ENCODE data around the gene LYST. TPM values are rescaled to one million over a fixed set of nuclear protein-coding genes. Genes with fewer than 3 reads are reported as not detected.

The LYST gene
- total and polyA plus RNA-seq, 2 donors: 25.7 to 67.4 TPM

- peaks cover 0 to 21% of the 10 kb centered on the region in 2 donors for H3K36me3 ChIP-seq (ENCODE audit: control insufficient read depth in 2 of 2, insufficient read depth in 2 of 2, low read length in 1 of 2)
- H3K4me1 ChIP-seq (ENCODE audit: control insufficient read depth in 2 of 2, insufficient read depth in 2 of 2, low read length in 2 of 2): peaks cover 3 to 43% of the 10 kb centered on the region in 2 donors
- no peak for DNase-seq (ENCODE audit: low read depth in 6 of 9, low spot score in 9 of 9)
- peak overlapping the region in 1 of 2 donors; percentile 45 for H3K27ac ChIP-seq (ENCODE audit: low read depth in 1 of 2, low read length in 1 of 2)
- WGBS: 91% methylated on average over 3 of the region's 3 CpGs
- H3K9me3 ChIP-seq (ENCODE audit: control insufficient read depth in 2 of 2, insufficient read depth in 1 of 2, low read length in 1 of 2): no peaks in the 10 kb centered on the region
- H3K27me3 ChIP-seq (ENCODE audit: control insufficient read depth in 2 of 2, insufficient read depth in 1 of 2, low read length in 1 of 2): no peaks in the 10 kb centered on the region
- no peak overlapping the region for H3K4me3 ChIP-seq (ENCODE audit: low read length in 2 of 2)
Observed at GRCh38 chr1:235844776-235845175, 21.9 kb downstream of the LYST start.

- Histone ChIP-seq H3K4me3 (ENCODE audit: low read length in 2 of 2) (no peak overlapping the region), H3K4me1 (ENCODE audit: control insufficient read depth in 2 of 2, insufficient read depth in 2 of 2, low read length in 2 of 2) (peaks cover 3 to 43% of the 10 kb centered on the region in 2 donors), H3K36me3 (ENCODE audit: control insufficient read depth in 2 of 2, insufficient read depth in 2 of 2, low read length in 1 of 2) (peaks cover 0 to 25% of the 10 kb centered on the region in 2 donors), H3K27me3 (ENCODE audit: control insufficient read depth in 2 of 2, insufficient read depth in 1 of 2, low read length in 1 of 2) (no peaks in the 10 kb centered on the region), H3K9me3 (ENCODE audit: control insufficient read depth in 2 of 2, insufficient read depth in 1 of 2, low read length in 1 of 2) (no peaks in the 10 kb centered on the region), H3K27ac (ENCODE audit: low read depth in 1 of 2, low read length in 1 of 2) (no peak overlapping the region)
- DNase-seq (ENCODE audit: low read depth in 6 of 9, low spot score in 9 of 9): peak in 2 of 9 donors; percentile 32 to 64
- 70% methylated on average over 2 of the region's 2 CpGs for WGBS
Observed at GRCh38 chr1:235843461-235843961, 23.2 kb downstream of the LYST start.

GRCh38 chr1:235841938-235842545 lies 24.7 kb downstream of the LYST start:
- peaks cover 3 to 40% of the 10 kb centered on the region in 2 donors for H3K4me1 ChIP-seq (ENCODE audit: control insufficient read depth in 2 of 2, insufficient read depth in 2 of 2, low read length in 2 of 2)
- 96% methylated on average over 1 of the region's 1 CpG for WGBS
- H3K27ac ChIP-seq (ENCODE audit: low read depth in 1 of 2, low read length in 1 of 2): no peak overlapping the region
- no peaks in the 10 kb centered on the region for H3K9me3 ChIP-seq (ENCODE audit: control insufficient read depth in 2 of 2, insufficient read depth in 1 of 2, low read length in 1 of 2)
- no peaks in the 10 kb centered on the region for H3K27me3 ChIP-seq (ENCODE audit: control insufficient read depth in 2 of 2, insufficient read depth in 1 of 2, low read length in 1 of 2)
- no peak for DNase-seq (ENCODE audit: low read depth in 6 of 9, low spot score in 9 of 9)
- peaks cover 0 to 32% of the 10 kb centered on the region in 2 donors for H3K36me3 ChIP-seq (ENCODE audit: control insufficient read depth in 2 of 2, insufficient read depth in 2 of 2, low read length in 1 of 2)
- H3K4me3 ChIP-seq (ENCODE audit: low read length in 2 of 2): no peak overlapping the region

- DNase-seq (ENCODE audit: low read depth in 6 of 9, low spot score in 9 of 9): no peak
- 88% methylated on average over 1 of the region's 1 CpG for WGBS
Observed at GRCh38 chr1:235838021-235838420, 28.7 kb downstream of the LYST start.

GRCh38 chr1:235835226-235835625 lies 31.5 kb downstream of the LYST start:
- Histone ChIP-seq H3K4me1 (ENCODE audit: control insufficient read depth in 2 of 2, insufficient read depth in 2 of 2, low read length in 2 of 2) (peaks cover 0 to 6% of the 10 kb centered on the region in 2 donors), H3K27me3 (ENCODE audit: control insufficient read depth in 2 of 2, insufficient read depth in 1 of 2, low read length in 1 of 2) (no peaks in the 10 kb centered on the region), H3K27ac (ENCODE audit: low read depth in 1 of 2, low read length in 1 of 2) (peak overlapping the region in 1 of 2 donors; percentile 8), H3K9me3 (ENCODE audit: control insufficient read depth in 2 of 2, insufficient read depth in 1 of 2, low read length in 1 of 2) (no peaks in the 10 kb centered on the region), H3K4me3 (ENCODE audit: low read length in 2 of 2) (no peak overlapping the region), H3K36me3 (ENCODE audit: control insufficient read depth in 2 of 2, insufficient read depth in 2 of 2, low read length in 1 of 2) (peaks cover 4 to 42% of the 10 kb centered on the region in 2 donors)
- 88% methylated on average over 4 of the region's 4 CpGs for WGBS
- no peak for DNase-seq (ENCODE audit: low read depth in 6 of 9, low spot score in 9 of 9)

More at GRCh38 chr1:235838021-235838420, 28.7 kb downstream of the LYST start:
- H3K27me3 ChIP-seq (ENCODE audit: control insufficient read depth in 2 of 2, insufficient read depth in 1 of 2, low read length in 1 of 2): no peaks in the 10 kb centered on the region
- H3K4me1 ChIP-seq (ENCODE audit: control insufficient read depth in 2 of 2, insufficient read depth in 2 of 2, low read length in 2 of 2): peaks cover 3 to 23% of the 10 kb centered on the region in 2 donors
- H3K27ac ChIP-seq (ENCODE audit: low read depth in 1 of 2, low read length in 1 of 2): no peak overlapping the region
- H3K4me3 ChIP-seq (ENCODE audit: low read length in 2 of 2): no peak overlapping the region
- H3K9me3 ChIP-seq (ENCODE audit: control insufficient read depth in 2 of 2, insufficient read depth in 1 of 2, low read length in 1 of 2): no peaks in the 10 kb centered on the region
- H3K36me3 ChIP-seq (ENCODE audit: control insufficient read depth in 2 of 2, insufficient read depth in 2 of 2, low read length in 1 of 2): peaks cover 0 to 34% of the 10 kb centered on the region in 2 donors

- DNase-seq (ENCODE audit: low read depth in 6 of 9, low spot score in 9 of 9): no peak
Observed at GRCh38 chr1:235834620-235835019, 32.1 kb downstream of the LYST start.

GRCh38 chr1:235832011-235832410 lies 34.7 kb downstream of the LYST start:
- Histone ChIP-seq H3K9me3 (ENCODE audit: control insufficient read depth in 2 of 2, insufficient read depth in 1 of 2, low read length in 1 of 2) (no peaks in the 10 kb centered on the region), H3K4me1 (ENCODE audit: control insufficient read depth in 2 of 2, insufficient read depth in 2 of 2, low read length in 2 of 2) (peaks cover 0 to 4% of the 10 kb centered on the region in 2 donors), H3K27ac (ENCODE audit: low read depth in 1 of 2, low read length in 1 of 2) (no peak overlapping the region), H3K27me3 (ENCODE audit: control insufficient read depth in 2 of 2, insufficient read depth in 1 of 2, low read length in 1 of 2) (no peaks in the 10 kb centered on the region), H3K4me3 (ENCODE audit: low read length in 2 of 2) (no peak overlapping the region), H3K36me3 (ENCODE audit: control insufficient read depth in 2 of 2, insufficient read depth in 2 of 2, low read length in 1 of 2) (peaks cover 9 to 47% of the 10 kb centered on the region in 2 donors)
- WGBS: 94% methylated on average over 2 of the region's 2 CpGs
- no peak for DNase-seq (ENCODE audit: low read depth in 6 of 9, low spot score in 9 of 9)

More at GRCh38 chr1:235834620-235835019, 32.1 kb downstream of the LYST start:
- Histone ChIP-seq H3K36me3 (ENCODE audit: control insufficient read depth in 2 of 2, insufficient read depth in 2 of 2, low read length in 1 of 2) (peaks cover 7 to 44% of the 10 kb centered on the region in 2 donors), H3K4me1 (ENCODE audit: control insufficient read depth in 2 of 2, insufficient read depth in 2 of 2, low read length in 2 of 2) (peaks cover 0 to 6% of the 10 kb centered on the region in 2 donors), H3K9me3 (ENCODE audit: control insufficient read depth in 2 of 2, insufficient read depth in 1 of 2, low read length in 1 of 2) (no peaks in the 10 kb centered on the region), H3K4me3 (ENCODE audit: low read length in 2 of 2) (no peak overlapping the region), H3K27ac (ENCODE audit: low read depth in 1 of 2, low read length in 1 of 2) (no peak overlapping the region), H3K27me3 (ENCODE audit: control insufficient read depth in 2 of 2, insufficient read depth in 1 of 2, low read length in 1 of 2) (no peaks in the 10 kb centered on the region)
- WGBS: 99% methylated on average over 6 of the region's 6 CpGs

- Histone ChIP-seq H3K27ac (ENCODE audit: low read depth in 1 of 2, low read length in 1 of 2) (no peak overlapping the region), H3K4me1 (ENCODE audit: control insufficient read depth in 2 of 2, insufficient read depth in 2 of 2, low read length in 2 of 2) (peaks cover 0 to 4% of the 10 kb centered on the region in 2 donors), H3K36me3 (ENCODE audit: control insufficient read depth in 2 of 2, insufficient read depth in 2 of 2, low read length in 1 of 2) (peaks cover 13 to 54% of the 10 kb centered on the region in 2 donors), H3K4me3 (ENCODE audit: low read length in 2 of 2) (no peak overlapping the region), H3K9me3 (ENCODE audit: control insufficient read depth in 2 of 2, insufficient read depth in 1 of 2, low read length in 1 of 2) (no peaks in the 10 kb centered on the region), H3K27me3 (ENCODE audit: control insufficient read depth in 2 of 2, insufficient read depth in 1 of 2, low read length in 1 of 2) (no peaks in the 10 kb centered on the region)
- 94% methylated on average over 5 of the region's 5 CpGs for WGBS
- DNase-seq (ENCODE audit: low read depth in 6 of 9, low spot score in 9 of 9): no peak
Observed at GRCh38 chr1:235831148-235831547, 35.6 kb downstream of the LYST start.

GRCh38 chr1:235826102-235826854 lies 40.4 kb downstream of the LYST start:
- no peak overlapping the region for H3K27ac ChIP-seq (ENCODE audit: low read depth in 1 of 2, low read length in 1 of 2)
- H3K27me3 ChIP-seq (ENCODE audit: control insufficient read depth in 2 of 2, insufficient read depth in 1 of 2, low read length in 1 of 2): no peaks in the 10 kb centered on the region
- no peaks in the 10 kb centered on the region for H3K9me3 ChIP-seq (ENCODE audit: control insufficient read depth in 2 of 2, insufficient read depth in 1 of 2, low read length in 1 of 2)
- 95% methylated on average over 2 of the region's 2 CpGs for WGBS
- no peak overlapping the region for H3K4me3 ChIP-seq (ENCODE audit: low read length in 2 of 2)
- no peaks in the 10 kb centered on the region for H3K4me1 ChIP-seq (ENCODE audit: control insufficient read depth in 2 of 2, insufficient read depth in 2 of 2, low read length in 2 of 2)
- DNase-seq (ENCODE audit: low read depth in 6 of 9, low spot score in 9 of 9): no peak
- H3K36me3 ChIP-seq (ENCODE audit: control insufficient read depth in 2 of 2, insufficient read depth in 2 of 2, low read length in 1 of 2): peaks cover 16 to 70% of the 10 kb centered on the region in 2 donors

All from thymus (tissue), 11 donors.